Measurements from ENCODE around the gene STUB1.

DNA sequence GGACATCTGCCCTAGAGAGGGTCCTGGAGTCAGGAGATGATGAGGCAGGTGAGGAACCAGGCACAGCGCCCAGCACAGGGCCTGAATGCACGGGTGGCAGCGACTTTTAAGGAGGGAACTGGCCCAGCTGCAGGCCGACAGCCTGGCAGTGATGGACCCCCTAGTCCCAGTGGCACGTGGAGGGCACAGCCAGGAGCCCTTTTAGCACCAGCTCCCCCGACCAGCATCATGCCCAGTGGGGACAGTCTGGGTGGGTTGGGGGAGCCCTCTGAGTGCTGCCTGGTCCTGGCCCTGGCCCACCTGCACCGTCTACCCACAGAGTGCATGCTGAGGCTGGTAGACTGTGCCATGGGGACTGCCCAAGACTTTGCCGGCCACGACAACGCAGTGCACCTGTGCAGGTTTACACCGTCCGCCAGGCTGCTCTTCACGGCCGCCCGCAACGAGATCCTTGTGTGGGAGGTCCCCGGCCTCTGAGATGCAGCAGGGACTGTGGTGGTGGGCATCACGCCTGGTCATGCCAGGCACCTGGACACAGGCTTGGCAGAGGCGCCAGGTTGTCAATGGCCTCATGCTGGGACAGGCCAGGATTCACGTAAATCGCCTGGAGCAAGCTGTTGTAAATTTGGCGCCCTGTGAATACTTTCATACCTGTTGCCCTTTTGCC, 13.0 kb upstream of the STUB1 start:
- TF ChIP-seq, protein P1, sequence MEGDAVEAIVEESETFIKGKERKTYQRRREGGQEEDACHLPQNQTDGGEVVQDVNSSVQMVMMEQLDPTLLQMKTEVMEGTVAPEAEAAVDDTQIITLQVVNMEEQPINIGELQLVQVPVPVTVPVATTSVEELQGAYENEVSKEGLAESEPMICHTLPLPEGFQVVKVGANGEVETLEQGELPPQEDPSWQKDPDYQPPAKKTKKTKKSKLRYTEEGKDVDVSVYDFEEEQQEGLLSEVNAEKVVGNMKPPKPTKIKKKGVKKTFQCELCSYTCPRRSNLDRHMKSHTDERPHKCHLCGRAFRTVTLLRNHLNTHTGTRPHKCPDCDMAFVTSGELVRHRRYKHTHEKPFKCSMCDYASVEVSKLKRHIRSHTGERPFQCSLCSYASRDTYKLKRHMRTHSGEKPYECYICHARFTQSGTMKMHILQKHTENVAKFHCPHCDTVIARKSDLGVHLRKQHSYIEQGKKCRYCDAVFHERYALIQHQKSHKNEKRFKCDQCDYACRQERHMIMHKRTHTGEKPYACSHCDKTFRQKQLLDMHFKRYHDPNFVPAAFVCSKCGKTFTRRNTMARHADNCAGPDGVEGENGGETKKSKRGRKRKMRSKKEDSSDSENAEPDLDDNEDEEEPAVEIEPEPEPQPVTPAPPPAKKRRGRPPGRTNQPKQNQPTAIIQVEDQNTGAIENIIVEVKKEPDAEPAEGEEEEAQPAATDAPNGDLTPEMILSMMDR (IDR thresholded peaks at IDR 0.05): no peak
- no peak for TF ChIP-seq POLR2A (IDR thresholded peaks at IDR 0.05)
